GM18502 (cell line): ENCODE data around the gene TRAFD1.
"Not testable (repeated sequence)": the region's sequence is repeated elsewhere in the genome, so short reads cannot be mapped to it uniquely, and the experiment has no call there.

Source experiments
- ATAC-seq: cut with Tn5 transposase; IDR thresholded peaks from one replicate; pipeline ENCODE4 v1.9.1; 2021; ENCODE audit warnings: mild to moderate bottlenecking; ENCODE audit not compliant: unreplicated experiment, poor library complexity

The TRAFD1 gene

GRCh38 chr12:112153181-112153892 is 28.0 kb downstream of the TRAFD1 start:
- no peak for ATAC-seq

- ATAC-seq: no peak
Measured at GRCh38 chr12:112153893-112154219, 28.5 kb downstream of the TRAFD1 start.

- ATAC-seq: not testable (repeated sequence)
Measured at GRCh38 chr12:112158461-112159145, 33.2 kb downstream of the TRAFD1 start.

- ATAC-seq: no peak
Measured at GRCh38 chr12:112159146-112159541, 33.8 kb downstream of the TRAFD1 start.

- no peak for ATAC-seq
Measured at GRCh38 chr12:112160611-112161010, 35.3 kb downstream of the TRAFD1 start.

- ATAC-seq: no peak
Measured at GRCh38 chr12:112161711-112162110, 36.4 kb downstream of the TRAFD1 start.

- ATAC-seq: no peak
Measured at GRCh38 chr12:112162241-112162790, 37.0 kb downstream of the TRAFD1 start.

GRCh38 chr12:112163056-112163455 is 37.7 kb downstream of the TRAFD1 start:
- ATAC-seq: no peak

GRCh38 chr12:112163471-112163991 is 38.2 kb downstream of the TRAFD1 start:
- ATAC-seq: no peak

- ATAC-seq: no peak
Measured at GRCh38 chr12:112164011-112164660, 38.8 kb downstream of the TRAFD1 start.

GRCh38 chr12:112165624-112166023 is 40.3 kb downstream of the TRAFD1 start:
- no peak for ATAC-seq

GRCh38 chr12:112166051-112167015 is 41.0 kb downstream of the TRAFD1 start:
- ATAC-seq: no peak

- ATAC-seq: no peak
Measured at GRCh38 chr12:112167031-112167461, 41.7 kb downstream of the TRAFD1 start.

- no peak for ATAC-seq
Measured at GRCh38 chr12:112167718-112168525, 42.6 kb downstream of the TRAFD1 start.

- no peak for ATAC-seq
Measured at GRCh38 chr12:112168561-112168971, 43.2 kb downstream of the TRAFD1 start.

- ATAC-seq: no peak
Measured at GRCh38 chr12:112169161-112169872, 44.0 kb downstream of the TRAFD1 start.

GRCh38 chr12:112169966-112170365 is 44.6 kb downstream of the TRAFD1 start:
- ATAC-seq: no peak

- no peak for ATAC-seq
Measured at GRCh38 chr12:112170376-112170775, 45.0 kb downstream of the TRAFD1 start.
